GM21619 (cell line): ENCODE data around the gene BCL2L14.

Experiments used
- ATAC-seq: cut with Tn5 transposase; IDR thresholded peaks from one replicate; pipeline ENCODE4 v1.9.1; 2021; ENCODE audit not compliant: unreplicated experiment

The BCL2L14 gene, protein sequence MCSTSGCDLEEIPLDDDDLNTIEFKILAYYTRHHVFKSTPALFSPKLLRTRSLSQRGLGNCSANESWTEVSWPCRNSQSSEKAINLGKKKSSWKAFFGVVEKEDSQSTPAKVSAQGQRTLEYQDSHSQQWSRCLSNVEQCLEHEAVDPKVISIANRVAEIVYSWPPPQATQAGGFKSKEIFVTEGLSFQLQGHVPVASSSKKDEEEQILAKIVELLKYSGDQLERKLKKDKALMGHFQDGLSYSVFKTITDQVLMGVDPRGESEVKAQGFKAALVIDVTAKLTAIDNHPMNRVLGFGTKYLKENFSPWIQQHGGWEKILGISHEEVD

DNA sequence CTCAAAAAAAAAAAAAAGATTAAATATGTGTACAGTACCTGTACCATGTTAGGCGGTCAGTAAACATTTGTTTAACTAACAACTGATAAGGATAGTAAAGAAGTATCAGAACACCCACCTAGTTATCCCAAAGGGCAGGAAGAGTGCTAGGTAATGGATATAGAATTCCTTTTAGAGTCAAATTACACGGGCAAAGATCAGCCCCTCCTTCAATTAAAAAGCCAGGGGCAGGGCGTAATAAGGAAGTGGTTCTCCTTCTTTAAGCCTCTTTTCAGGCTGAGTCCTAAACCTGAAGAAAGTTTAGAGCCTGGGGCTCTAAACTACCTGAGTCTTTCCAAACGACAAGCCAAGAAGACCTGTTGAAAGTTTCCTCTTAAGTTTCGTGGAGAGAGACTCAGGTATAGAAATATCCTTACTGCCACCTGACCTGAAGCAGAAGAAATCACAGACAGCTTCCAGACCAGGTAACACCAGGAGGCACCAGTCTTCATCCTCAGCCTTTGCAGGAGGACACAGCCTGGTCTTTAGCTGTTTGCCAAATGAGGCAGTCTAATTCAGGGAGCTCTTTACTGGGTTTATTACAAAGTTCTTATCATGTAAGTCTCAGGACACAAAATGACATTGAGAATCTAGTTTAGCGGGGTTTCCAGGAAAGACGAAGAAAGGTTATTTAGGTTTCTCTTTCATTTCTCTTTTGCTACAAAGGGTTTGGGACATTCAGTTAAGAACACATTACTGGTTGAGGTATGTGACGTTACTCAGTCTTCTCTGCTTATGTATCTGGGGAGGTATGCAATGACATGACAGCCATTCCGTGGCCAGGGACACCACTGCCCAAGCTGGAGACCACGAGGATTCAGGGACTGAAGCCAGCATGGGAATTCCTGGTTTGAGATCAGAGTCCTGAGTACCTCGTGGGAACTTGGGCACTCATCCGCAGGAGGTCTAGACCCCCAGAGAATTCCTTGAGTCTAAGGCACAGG, at the start of gene BCL2L14:
Gene BCL2L14, plus strand, starts transcription at position 266 of the 983 bp plus-strand sequence. CDS start 8,367 bp downstream, outside the sequence.
- peak; percentile 44 for ATAC-seq

DNA sequence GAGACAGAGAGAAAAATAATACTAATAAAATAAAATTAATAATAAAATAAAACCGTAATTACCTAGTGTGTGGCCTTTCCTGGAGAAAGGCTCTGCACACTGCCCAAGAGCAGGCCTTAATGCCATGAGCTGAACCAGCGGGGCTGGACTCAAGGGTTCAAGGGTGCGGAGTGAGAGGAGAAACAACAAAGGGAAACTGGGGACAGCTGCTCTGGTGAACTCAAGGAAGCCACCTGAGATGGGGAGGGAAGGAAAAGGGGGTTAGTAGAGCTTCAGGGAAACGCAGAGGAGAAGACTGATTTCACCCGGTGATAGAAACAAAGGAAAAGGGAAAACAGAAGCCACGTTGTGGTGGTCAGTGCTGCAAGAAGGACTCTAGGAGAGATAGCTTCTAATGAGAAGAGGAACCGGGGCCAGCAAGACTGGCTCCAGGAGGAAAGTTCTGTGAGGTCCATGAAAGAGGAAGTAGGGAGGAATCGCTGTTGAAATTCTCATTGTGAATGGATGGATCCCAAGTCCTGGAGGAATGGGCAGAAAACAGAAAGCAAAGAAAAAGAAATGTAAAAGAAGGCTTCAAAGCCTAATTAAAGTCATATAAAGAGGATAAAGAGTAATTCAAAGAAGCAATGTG, 48.3 kb upstream of the BCL2L14 start:
- no peak for ATAC-seq

DNA sequence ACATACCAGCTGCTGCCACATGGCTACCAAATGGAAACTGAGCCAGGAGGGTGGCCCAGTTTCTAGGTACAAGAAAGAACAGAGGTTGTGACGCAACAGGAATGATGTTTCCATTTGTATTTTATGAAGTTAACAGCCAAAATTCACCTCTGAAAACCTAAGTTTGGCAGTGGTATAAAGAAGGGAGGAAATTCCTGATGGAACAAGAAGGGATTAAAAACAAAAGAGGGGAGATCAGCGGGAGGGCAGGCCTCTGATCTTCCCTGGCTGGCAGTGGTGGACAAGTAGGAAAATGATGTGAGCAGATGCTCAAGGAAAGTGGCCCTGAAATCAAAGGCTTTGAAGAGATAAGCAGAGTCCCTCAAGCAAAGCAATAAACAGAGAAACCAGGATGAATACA, 47.3 kb upstream of the BCL2L14 start:
- no peak for ATAC-seq

DNA sequence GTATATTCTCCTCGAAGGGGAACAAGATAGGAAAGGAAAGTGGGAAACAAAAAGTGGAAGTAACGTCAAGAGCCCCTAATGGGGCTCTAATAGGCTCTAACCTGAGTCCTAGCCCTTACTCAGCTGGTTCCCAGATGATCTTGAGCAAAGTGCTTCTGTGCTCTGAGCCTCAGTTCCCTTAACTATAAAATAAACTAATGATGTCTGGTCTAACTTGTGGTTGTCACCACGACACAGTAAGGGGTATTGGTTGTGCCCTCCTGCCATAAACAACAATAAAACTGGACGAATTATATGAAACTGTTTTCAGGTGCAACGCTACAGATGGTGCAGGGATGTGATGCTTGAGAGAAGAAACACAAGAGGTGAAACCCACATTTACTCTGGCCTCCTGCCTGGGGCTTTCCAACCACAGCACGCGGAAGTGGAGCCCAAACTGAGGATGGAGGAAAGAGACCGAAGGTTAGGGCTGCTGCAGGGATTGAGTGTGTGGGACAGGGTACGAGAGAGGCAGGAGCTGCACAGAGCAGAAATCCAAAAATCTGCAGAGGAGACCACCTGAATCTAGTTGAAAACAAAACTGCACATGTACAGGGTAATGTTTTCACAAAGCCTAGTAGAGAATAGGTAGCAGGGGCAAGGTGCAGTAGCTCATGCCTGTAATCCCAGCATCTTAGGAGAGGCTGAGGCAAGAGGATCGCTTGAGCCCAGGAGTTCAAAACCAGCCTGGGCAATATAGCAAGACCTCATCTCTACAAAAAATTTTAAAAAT, 45.6 kb upstream of the BCL2L14 start:
- ATAC-seq, result peak; percentile 82

DNA sequence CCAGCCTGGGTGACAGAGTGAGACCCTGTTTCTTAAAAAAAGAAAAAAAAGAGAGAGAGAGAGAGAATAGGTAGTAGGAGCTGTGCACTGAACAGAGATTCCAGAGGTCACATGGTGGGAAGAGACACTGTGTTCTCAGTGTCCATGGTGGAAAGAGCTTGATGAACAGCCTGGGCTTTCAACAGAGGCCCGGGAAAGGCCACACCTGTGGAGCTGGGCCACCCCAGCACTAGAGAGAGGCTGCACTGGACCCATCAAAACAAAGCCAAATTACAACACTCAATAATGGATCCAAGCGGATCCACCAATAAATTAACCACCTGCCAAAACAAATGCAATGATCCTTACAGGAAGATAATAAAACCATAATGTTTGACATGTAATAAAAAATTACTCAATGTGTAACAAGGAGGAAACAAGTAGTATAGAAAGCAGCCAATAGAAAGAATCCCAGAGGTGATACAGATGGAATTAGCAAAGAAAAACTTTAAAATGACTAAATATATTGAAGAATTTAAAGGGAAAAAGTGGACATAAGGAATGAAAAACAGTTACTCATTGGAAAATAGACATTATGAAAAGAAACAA, 44.8 kb upstream of the BCL2L14 start:
- no peak for ATAC-seq

DNA sequence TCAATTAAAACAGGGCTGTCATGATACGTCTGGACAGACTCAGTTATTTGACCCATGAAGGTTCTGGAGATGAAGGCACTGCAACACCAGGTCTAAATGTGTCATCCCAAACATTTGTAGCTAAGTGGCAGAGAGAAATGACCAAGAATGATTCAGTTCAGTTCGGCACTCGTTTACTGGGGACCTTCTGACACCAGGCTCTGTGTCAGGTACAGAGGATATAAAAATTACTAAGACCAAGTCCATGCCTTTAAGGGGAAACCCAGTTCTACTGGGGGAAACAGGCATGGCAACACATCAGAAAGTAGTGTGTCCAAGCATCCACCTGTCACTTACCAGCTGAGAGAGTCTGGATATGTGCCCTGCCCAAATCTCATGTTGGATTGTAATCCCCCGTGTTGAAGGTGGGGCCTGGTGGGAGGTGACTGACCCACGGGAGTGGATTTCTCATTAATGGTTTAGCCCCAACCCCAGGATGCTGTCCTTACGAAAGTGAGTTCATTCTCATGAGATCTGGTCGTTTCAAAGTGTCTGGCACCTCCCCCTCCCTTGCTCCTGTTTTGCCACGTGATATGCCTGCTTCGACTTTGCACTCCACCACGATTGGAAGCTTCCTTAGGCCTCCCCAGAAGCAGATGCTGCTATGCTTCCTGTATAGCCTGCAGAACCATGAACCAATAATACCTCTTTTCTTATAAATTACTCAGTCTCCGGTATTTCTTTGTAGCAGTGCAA, 41.9 kb upstream of the BCL2L14 start:
- no peak for ATAC-seq

DNA sequence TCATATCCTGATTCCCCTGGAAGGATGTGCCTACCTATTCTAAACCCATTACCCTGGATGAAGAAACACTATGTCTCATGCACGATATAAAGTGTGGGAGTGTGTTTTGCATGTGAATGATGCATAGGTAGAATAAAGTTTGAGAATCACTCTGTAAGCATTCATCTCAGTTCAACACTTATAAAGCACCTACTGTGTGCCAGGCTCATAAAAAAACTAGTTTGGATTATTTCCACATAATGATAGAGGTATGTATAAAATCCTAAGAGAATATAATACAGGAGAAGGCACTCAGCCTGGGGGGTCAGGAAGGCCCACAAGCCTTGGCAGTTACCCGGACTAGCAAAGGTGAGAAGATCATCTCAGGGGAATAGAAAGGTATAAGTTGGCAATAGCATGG, 41.1 kb upstream of the BCL2L14 start:
- ATAC-seq, result no peak

DNA sequence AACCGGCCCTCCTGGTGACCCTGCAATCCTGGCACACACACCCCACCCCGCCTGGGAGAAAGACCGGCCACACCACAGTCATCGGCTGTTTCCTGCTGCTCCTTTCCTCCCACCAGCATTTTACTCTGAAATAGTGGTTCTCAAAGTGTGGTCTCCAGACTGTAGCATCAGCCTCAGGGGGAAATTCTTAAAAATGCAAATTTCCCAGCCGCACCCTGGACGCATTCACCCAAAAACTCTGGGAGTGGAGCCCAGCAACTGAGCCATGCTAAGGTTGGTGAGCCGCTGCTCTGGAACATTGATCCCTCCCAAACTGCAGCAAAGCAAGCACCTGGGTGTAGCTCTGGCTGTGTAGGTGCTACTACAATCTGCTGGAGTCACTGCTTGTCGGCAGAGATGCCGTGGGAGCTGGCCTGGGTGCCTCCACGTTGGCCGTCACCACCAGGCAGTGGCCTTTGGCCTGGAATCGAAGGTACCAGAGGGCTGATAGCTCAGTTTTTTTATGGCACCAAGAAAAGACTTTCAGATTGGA, 38.4 kb upstream of the BCL2L14 start:
- ATAC-seq, result no peak

DNA sequence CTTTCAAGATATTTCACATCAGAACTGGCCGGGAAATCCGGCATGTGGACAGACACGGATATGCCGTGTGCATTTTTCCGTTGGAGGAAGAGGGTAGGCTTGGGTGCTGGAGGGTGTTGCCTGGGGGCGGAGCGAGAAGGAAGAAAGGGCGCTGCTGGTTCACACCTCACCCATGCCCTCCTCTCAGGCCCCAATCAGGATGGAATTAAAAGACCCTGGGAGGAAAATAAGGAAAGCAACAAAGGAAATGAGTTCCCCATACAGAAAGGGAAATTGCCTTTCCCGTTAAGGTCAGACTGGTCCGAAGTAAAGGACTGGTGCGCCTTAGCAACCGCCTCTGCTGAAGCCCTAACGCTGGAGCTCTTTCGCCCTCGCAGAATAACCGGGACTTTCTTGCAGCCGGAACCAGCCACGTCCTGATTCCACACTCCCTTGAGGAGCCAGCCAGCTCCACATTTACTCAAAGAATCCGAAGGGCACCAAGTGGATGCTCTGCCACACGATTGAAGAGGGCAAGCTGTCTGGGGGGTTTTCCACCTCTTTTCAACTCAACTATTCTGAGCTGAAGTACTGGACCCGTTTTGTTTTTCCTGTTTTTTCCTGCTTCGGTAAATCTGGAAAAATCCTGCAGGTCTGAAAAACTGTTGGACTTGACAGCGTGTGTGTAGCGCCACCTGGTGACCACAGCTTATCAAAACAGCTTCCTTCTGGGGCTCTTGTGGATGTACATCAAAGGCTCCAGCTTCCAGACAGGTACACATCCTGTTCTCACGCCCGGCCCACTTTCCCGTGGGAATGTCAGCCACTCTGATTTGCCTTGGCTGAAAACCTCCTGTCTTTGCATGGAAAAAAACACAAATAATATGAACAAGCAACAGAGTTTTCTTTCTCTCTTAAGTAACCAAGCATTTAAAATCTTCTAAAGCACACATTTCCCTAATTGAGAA, 37.6 kb upstream of the BCL2L14 start:
- no peak for ATAC-seq

DNA sequence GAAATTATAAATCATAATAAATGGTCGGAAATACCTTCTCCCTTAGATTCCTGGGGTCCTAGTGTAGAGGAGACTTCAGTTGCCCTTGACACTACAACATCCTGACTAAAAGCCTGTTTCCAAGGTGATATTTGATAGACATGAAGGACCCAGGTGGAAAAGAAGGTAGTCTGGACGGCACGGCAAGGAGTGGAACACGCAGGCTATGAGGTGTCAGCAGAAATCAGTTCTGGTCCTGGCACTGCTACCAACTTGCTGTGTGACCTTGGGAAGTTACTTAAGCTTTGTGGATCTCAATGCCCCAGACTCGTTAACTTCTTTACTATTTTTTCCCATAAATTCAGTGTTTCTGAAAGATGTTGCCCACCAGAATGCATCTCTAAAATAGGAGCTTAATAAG, 36.9 kb upstream of the BCL2L14 start:
- no peak for ATAC-seq

DNA sequence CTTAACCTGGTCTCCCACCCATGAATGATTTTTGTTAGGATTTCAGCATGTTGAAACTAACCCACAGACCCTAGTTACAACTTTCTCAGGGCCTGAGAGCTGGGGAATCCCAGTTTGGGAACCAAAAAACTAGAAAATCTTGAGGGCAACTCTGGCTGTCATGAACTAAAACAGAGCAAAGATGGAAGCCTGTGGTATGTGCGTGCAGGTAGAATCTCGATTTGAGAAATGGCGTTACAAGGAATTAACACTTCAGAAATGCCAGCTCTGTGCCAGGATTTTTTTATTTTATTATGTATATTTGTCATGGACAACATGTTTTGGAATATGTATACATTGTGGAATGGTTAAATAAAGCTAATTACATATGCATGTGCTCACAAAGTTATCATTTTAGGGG, 36.4 kb upstream of the BCL2L14 start:
- no peak for ATAC-seq

DNA sequence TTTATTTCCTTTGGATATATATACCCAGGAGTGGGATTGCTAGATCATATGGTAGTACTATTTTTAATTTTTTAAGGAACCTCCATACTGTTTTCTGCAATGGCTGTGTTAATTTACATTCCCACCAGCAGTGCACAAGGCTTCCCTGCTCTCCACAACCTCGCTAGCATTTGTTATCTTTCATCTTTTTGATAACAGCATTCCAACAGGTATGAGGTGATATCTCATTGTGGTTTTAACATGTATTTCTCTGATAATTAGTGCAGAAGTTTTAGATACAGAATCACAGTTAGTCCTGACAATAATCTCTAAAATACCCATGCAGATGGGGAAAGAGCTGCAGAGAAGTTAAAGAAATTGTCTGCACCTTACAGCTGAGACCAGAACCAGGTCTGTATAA, 35.5 kb upstream of the BCL2L14 start:
- ATAC-seq, result no peak

DNA sequence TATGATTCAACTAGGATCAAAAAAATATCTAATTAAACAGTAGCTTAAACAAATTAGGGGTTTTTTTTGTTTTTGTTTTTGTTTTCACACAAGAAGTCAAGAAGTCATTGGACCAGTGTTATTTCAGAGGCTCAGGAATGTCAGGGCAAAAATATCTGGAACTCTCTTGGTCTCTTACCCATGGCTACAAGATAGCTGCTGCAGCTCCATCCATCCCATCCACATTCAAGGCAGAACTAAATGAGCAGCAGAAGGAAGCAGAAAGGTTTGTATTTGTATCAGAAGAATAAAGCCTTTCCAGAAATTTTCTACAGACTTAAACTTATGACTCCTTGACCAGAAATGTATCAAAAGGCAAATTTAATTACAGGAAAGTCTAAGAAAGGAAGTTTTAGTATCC, 33.8 kb upstream of the BCL2L14 start:
- no peak for ATAC-seq

DNA sequence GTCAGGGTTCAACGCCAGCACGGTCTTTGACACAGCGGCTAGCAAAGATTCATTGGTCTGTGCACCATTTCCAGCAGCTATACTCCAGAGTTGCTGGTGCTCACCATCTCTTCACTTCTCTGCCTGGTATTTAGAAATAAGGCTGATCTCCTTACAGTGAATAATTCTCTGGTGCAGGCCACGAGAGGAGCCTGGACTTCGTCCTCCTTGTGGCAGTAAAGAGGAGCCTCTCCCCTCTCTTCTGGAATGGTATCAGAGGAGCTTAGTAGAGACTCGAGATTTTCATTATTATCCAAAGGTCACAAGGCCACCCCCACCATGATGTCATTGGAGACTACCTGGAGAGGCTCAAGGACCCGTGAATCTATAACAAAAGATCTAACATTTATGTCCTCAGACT, 30.8 kb upstream of the BCL2L14 start:
- no peak for ATAC-seq

DNA sequence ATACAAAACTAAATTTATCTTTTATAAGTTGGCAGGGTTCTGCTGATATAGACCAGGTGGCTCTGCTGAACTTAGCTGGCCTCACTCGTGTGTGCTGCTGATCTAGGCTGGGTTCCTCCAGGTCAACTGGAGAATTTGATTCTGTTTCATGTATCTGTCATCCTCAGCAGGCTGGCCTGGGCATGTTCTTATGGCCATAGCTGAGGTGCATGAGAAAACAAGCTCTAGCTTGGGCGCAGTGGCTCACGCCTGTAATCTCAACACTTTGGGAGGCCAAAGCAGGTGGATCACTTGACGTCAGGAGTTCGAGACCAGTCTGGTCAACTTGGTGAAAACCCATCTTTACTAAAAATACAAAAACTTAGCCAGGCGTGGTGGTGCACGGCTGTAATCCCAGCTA, 24.3 kb upstream of the BCL2L14 start:
- no peak for ATAC-seq

DNA sequence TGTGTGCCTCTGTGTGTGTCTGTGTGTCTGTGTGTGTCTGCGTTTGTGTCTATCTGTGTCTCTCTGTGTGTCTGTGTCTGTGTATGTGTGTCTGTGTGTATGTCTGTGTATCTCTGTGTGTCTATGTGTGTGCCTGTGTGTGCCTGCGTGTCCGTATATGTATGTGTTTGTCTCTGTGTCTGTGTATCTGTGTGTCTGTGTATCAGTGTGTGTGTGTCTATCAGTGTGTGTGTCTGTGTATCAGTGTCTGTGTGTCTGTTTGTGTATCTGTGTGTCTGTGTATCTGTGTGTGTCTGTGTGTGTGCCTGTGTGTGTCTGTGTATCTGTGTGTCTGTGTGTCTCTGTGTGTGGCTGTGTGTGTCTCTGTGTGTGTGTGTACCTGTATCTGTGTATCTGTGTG, 23.1 kb upstream of the BCL2L14 start:
- ATAC-seq, result no peak

DNA sequence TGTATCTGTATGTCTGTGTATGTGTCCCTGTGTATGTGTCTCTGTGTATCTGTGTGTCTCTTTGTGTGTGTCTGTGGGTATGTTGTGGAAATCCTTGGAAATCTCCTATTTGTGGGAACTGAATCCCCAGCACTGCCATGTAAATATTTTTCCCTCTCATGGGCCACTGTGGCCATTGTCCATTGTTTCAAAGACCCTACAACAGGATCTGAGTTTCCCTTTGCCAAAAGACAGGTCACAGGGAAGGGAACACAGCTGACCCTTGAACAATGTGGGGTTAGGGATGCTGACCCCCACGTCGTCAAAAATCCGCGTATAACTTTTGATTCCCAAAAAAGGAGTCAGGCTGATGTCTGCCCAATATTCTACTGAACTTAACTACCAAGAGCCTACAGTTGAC, 22.5 kb upstream of the BCL2L14 start:
- no peak for ATAC-seq

DNA sequence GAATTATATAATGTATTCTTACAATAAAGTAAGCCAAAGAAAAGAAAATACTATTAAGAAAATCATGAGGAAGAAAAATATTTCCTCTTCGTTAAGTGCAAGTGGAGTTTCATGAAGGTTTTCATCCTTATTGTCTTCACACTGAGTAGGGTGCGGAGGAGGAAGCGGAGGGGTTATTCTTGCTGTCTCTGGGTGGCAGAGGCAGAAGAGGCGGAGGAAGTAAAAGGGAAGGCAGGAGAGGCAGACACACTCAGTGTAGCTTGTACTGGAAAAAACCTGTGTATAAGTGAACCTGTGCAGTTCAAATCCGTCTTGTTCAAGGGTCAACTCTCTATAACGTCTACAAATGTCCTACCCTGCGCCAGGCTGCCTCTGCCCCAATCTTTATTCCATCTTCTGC, 22.0 kb upstream of the BCL2L14 start:
- no peak for ATAC-seq
